HL-60 (cell line): ENCODE data around the gene SOS2.

Experiments
- CTCF ChIP-seq: IDR thresholded peaks from one replicate; pipeline ENCODE4 v1.5.1; 2011; ENCODE audit warnings: low read length, control low read depth, inconsistent platforms; ENCODE audit not compliant: insufficient read depth
- POLR2AphosphoS5 ChIP-seq: IDR thresholded peaks from 2 replicates; pipeline ENCODE4 v1.6.1; 2012; ENCODE audit warnings: low read depth
- REST ChIP-seq: IDR thresholded peaks from 2 replicates; pipeline ENCODE4 v1.6.1; 2012; ENCODE audit warnings: low read depth; ENCODE audit not compliant: insufficient replicate concordance

GRCh38 chr14:50116181-50116956 is 115.0 kb downstream of the SOS2 start, which contains the start of gene VCPKMT:
- TF ChIP-seq CTCF (no peak), REST (peak; percentile 76), POLR2AphosphoS5 (peak; percentile 96)
